K562 (cell line): ENCODE data around the gene TIMM44. TPM values are rescaled to one million over a fixed set of nuclear protein-coding genes. Genes with fewer than 3 reads are reported as not detected.

ENCODE experiments used
- ATAC-seq: fragments of 200-7000 bp; cut with Tn5 transposase; 3 replicates; pipeline ENCODE4 v1.9.1; 2020; ENCODE audit warnings: moderate library complexity
- BruUV-seq: library from RNA; stranded (reverse); fragments of 400-500 nt; replicated peaks from 2 replicates; lab custom pipeline; 2021; lab: Mats Ljungman, UMichigan
- CTCF ChIA-PET: fragments of 300-600 bp; formaldehyde crosslinking; extraction: SDS; loops from one replicate; lab custom pipeline; 2021; ENCODE audit warnings: low intra/inter-chr PET ratio; lab: Yijun Ruan, JAX
- POLR2A ChIA-PET: fragments of 300-600, 350-650 bp; sonication (Branson Sonifier 250); formaldehyde crosslinking; extraction: SDS; loops from one replicate; lab custom pipeline; 2021; ENCODE audit warnings: antibody characterized with exemption, inconsistent platforms; lab: Yijun Ruan, JAX
- DNase-seq, 4 experiments: peaks; one replicate each; pipeline versions ENCODE4 v3.0.0 to v3.0.0-alpha.2; 2011 to 2018; ENCODE audit warnings: low spot score in 3 of 4, mixed read lengths in 3 of 4; ENCODE audit errors: extremely low read depth in 1 of 4
- FAIRE-seq: peaks from 2 replicates; lab custom pipeline; 2011; peaks lifted over from hg19 to GRCh38; lab: Jason Lieb, UNC
- H2AFZ ChIP-seq: 2 replicates; pipeline ENCODE4 v1.6.0; 2011; ENCODE audit warnings: low read depth, low read length, control low read depth, inconsistent platforms
- H3K27ac ChIP-seq: fragments of 200-600 bp; 3 replicates; pipeline ENCODE4 v1.8.0; 2011; ENCODE audit warnings: low read depth, mild to moderate bottlenecking, control low read depth, inconsistent platforms, low read length, moderate library complexity, mixed read lengths; ENCODE audit errors: extremely low read depth
- H3K27me3 ChIP-seq, 2 experiments: fragments of 300-600 bp in 1 of 2; 2 replicates in 1 of 2; 3 replicates in 1 of 2; pipeline versions ENCODE4 v1.6.0 to v1.8.0; 2011; ENCODE audit warnings: inconsistent platforms in 2 of 2, low read length in 2 of 2, mild to moderate bottlenecking in 1 of 2, mixed read lengths in 1 of 2, moderate library complexity in 1 of 2; ENCODE audit not compliant: control insufficient read depth in 2 of 2, insufficient read depth in 2 of 2
- H3K36me3 ChIP-seq: fragments of 300-600 bp; 3 replicates; pipeline ENCODE4 v1.8.0; 2011; ENCODE audit warnings: mild to moderate bottlenecking, low read length, inconsistent platforms; ENCODE audit not compliant: control insufficient read depth, insufficient read depth
- H3K4me1 ChIP-seq, 2 experiments: fragments of 200-600 bp in 1 of 2; replicated peaks in 1 of 2; 2 replicates in 1 of 2; 3 replicates in 1 of 2; pipeline versions ENCODE4 v1.5.1 to v1.8.0; 2011; ENCODE audit warnings: inconsistent platforms in 2 of 2, low read length in 2 of 2, mild to moderate bottlenecking in 1 of 2, mixed read lengths in 1 of 2, moderate library complexity in 1 of 2; ENCODE audit not compliant: control insufficient read depth in 2 of 2, insufficient read depth in 2 of 2
- H3K4me2 ChIP-seq: 2 replicates; pipeline ENCODE4 v1.6.1; 2011; ENCODE audit warnings: low read length, control low read depth, inconsistent platforms, mixed read lengths; ENCODE audit not compliant: insufficient read depth
- H3K4me3 ChIP-seq: fragments of 200-600 bp; sonication (generic), shearing (Covaris generic); 2 replicates; pipeline ENCODE4 v1.5.1; 2016; ENCODE audit warnings: control low read depth, inconsistent platforms
- H3K79me2 ChIP-seq: fragments of 200-600 bp; 3 replicates; pipeline ENCODE4 v1.8.0; 2011; ENCODE audit warnings: low read length, inconsistent platforms; ENCODE audit not compliant: control insufficient read depth, insufficient read depth
- H3K9ac ChIP-seq, 2 experiments: 2 replicates each; pipeline versions ENCODE4 v1.6.0 to v1.6.1; 2011; ENCODE audit warnings: low read depth in 2 of 2, low read length in 2 of 2, control low read depth in 1 of 2, inconsistent platforms in 1 of 2, mild to moderate bottlenecking in 1 of 2, mixed read lengths in 1 of 2; ENCODE audit not compliant: insufficient read depth in 1 of 2
- H3K9me1 ChIP-seq: one replicate; pipeline ENCODE4 v1.6.0; 2011; ENCODE audit warnings: inconsistent platforms, mild to moderate bottlenecking, low read length, moderate library complexity; ENCODE audit not compliant: control insufficient read depth, insufficient read depth
- H3K9me3 ChIP-seq: replicated peaks from 2 replicates; pipeline ENCODE4 v1.5.1; 2011; ENCODE audit warnings: low read depth, low read length, inconsistent platforms; ENCODE audit not compliant: control insufficient read depth, insufficient read depth
- H4K20me1 ChIP-seq: replicated peaks from 2 replicates; pipeline ENCODE4 v1.6.1; 2011; ENCODE audit warnings: low read length, inconsistent platforms, mixed read lengths; ENCODE audit not compliant: control insufficient read depth, insufficient read depth
- IRF2 ChIP-seq: sonication (generic); formaldehyde crosslinking; IDR thresholded peaks from 2 replicates; pipeline ENCODE4 v1.8.1; 2022; ENCODE audit warnings: mild to moderate bottlenecking, missing genetic modification reagents
- POLR2G ChIP-seq: fragments of 200-400 bp; formaldehyde crosslinking; IDR thresholded peaks from 2 replicates; pipeline ENCODE4 v1.6.1; 2017; ENCODE audit warnings: low read depth, mild to moderate bottlenecking, antibody characterized with exemption, low read length, moderate library complexity
- RBFOX2 ChIP-seq: fragments of 200-400 bp; formaldehyde crosslinking; IDR thresholded peaks from 2 replicates; pipeline ENCODE4 v1.6.1; 2017; ENCODE audit warnings: low read depth, mild to moderate bottlenecking, low read length, moderate library complexity
- WGBS: fragments of 100-300 bp; shearing (Covaris generic); methylation state at CpG from one replicate; pipeline ENCODE4 v1.1.6; 2016; ENCODE audit warnings: low coverage, mixed read lengths; ENCODE audit not compliant: insufficient coverage; ENCODE audit errors: missing lambda C conversion rate; 5-methylcytosine and 5-hydroxymethylcytosine counted together
- in situ Hi-C: fragments of 300-500 bp; cut with MboI; formaldehyde crosslinking; loops from 4 replicates; pipeline ENCODE4 v1.15.0; 2018; ENCODE audit warnings: inconsistent platforms, mixed read lengths
- intact Hi-C: fragments of 100-400 bp; cut with micrococcal nuclease; formaldehyde crosslinking; loops from 2 replicates; pipeline ENCODE4 v1.14.2; 2022
- polyA plus RNA-seq, 8 experiments: library from polyadenylated mRNA; depleted of rRNA in 4 of 8; stranded (reverse) in 5 of 8; unstranded in 3 of 8; fragments of >200 nt; fragmentation: Nextera tagmentation in 2 of 8; fragmentation: Illumina TruSeq in 1 of 8; extraction: Ambion mirVana in 2 of 8; extraction: Trizol in 1 of 8; gene quantifications; 2 replicates each; pipeline versions ENCODE4 v1.2.1 to v1.2.3, GENCODE V29; 2011 to 2014; ENCODE audit warnings: inconsistent platforms in 1 of 8, missing spikeins in 1 of 8
- total RNA-seq, 7 experiments: library from RNA; depleted of rRNA in 6 of 7; stranded (reverse); fragments of >200 nt in 6 of 7; fragmentation: Illumina TruSeq in 2 of 7; extraction: Trizol in 2 of 7; gene quantifications; 2 replicates each; pipeline versions ENCODE4 v1.2.1 to v1.2.3, GENCODE V29; 2011 to 2021; ENCODE audit warnings: low replicate concordance in 1 of 7

TIMM44 gene
- total and polyA plus RNA-seq, 9 of the 15 experiments (the other 6 are each of a cell fraction or from before 2014, with no cell fraction given), result 10.3 to 231 (median 89.3) TPM

GRCh38 chr19:7908742-7909461 lies 34.6 kb downstream of the TIMM44 start:
- no peak for DNase-seq
- H3K9me1 ChIP-seq, result peaks cover 7% of the 10 kb centered on the region
- in situ Hi-C loops (no loop called here), intact Hi-C loops (no loop called here)
- no peak overlapping the region for H2AFZ ChIP-seq
- no peaks in the 10 kb centered on the region for H4K20me1 ChIP-seq
- CTCF ChIA-PET, result no interaction called here
- no peaks in the 10 kb centered on the region for H3K9me3 ChIP-seq
- peaks cover 61% of the 10 kb centered on the region; the same call in 2 of the 3 replicates for H3K36me3 ChIP-seq
- 96% methylated on average over 13 of the region's 19 CpGs for WGBS
- H3K4me2 ChIP-seq, result no peak overlapping the region
- POLR2A ChIA-PET, result interaction anchor here (0.6 to 1.0 kb wide), 2 partner anchors 11 to 13 kb away, joined by 4 to 8 read pairs; partner anchors contain the start of gene SNAPC2
- peaks cover 8 to 91% of the 10 kb centered on the region in 2 experiments; a peak in 4 of 5 replicates for H3K4me1 ChIP-seq
- FAIRE-seq, result no peak
- H3K27ac ChIP-seq, result no peak overlapping the region
- TF ChIP-seq RBFOX2 (peak; percentile 43; the same call in 1 of the 2 replicates), IRF2 (CRISPR knock-in tag) (no peak), POLR2G (peak; percentile 68)
- H3K79me2 ChIP-seq, result peaks cover 44% of the 10 kb centered on the region
- ATAC-seq, result no peak
- H3K27me3 ChIP-seq, result no peaks in the 10 kb centered on the region
- peak overlapping the region in 1 of 2 experiments; percentile 82; a peak in 2 of 4 replicates for H3K9ac ChIP-seq
- BruUV-seq, result no TSS peak
- no peak overlapping the region for H3K4me3 ChIP-seq
